ENCODE data around the gene TAL2. TPM values are rescaled to one million over a fixed set of nuclear protein-coding genes. Genes with fewer than 3 reads are reported as not detected.

Gene TAL2
- total and polyA plus RNA-seq, 10 of the 15 experiments (the other 5 are each of a cell fraction or from before 2014, with no cell fraction given) = 0.16 to 0.51 (median 0.34) TPM; not detected in 1

DNA sequence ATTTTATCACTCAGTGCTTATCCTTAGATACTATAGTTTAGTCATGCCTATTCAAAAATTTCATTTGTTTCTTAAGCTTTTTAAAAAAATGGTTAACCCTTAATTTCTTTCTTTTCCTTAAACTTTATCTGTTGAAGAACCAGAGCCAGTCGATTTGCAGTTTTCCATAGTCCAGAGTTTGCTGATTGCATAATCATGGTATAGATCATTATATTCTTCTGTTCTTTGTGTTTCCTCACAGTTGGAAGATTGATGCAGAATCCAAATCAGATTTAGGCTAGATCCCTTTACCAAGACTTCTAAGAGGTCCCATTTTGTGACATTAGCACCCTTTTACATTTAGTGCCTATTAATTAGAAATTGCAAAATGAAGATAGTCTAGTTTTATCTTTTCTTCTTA lies 50.0 kb downstream of the TAL2 start (continued):
- TF ChIP-seq, protein P1, sequence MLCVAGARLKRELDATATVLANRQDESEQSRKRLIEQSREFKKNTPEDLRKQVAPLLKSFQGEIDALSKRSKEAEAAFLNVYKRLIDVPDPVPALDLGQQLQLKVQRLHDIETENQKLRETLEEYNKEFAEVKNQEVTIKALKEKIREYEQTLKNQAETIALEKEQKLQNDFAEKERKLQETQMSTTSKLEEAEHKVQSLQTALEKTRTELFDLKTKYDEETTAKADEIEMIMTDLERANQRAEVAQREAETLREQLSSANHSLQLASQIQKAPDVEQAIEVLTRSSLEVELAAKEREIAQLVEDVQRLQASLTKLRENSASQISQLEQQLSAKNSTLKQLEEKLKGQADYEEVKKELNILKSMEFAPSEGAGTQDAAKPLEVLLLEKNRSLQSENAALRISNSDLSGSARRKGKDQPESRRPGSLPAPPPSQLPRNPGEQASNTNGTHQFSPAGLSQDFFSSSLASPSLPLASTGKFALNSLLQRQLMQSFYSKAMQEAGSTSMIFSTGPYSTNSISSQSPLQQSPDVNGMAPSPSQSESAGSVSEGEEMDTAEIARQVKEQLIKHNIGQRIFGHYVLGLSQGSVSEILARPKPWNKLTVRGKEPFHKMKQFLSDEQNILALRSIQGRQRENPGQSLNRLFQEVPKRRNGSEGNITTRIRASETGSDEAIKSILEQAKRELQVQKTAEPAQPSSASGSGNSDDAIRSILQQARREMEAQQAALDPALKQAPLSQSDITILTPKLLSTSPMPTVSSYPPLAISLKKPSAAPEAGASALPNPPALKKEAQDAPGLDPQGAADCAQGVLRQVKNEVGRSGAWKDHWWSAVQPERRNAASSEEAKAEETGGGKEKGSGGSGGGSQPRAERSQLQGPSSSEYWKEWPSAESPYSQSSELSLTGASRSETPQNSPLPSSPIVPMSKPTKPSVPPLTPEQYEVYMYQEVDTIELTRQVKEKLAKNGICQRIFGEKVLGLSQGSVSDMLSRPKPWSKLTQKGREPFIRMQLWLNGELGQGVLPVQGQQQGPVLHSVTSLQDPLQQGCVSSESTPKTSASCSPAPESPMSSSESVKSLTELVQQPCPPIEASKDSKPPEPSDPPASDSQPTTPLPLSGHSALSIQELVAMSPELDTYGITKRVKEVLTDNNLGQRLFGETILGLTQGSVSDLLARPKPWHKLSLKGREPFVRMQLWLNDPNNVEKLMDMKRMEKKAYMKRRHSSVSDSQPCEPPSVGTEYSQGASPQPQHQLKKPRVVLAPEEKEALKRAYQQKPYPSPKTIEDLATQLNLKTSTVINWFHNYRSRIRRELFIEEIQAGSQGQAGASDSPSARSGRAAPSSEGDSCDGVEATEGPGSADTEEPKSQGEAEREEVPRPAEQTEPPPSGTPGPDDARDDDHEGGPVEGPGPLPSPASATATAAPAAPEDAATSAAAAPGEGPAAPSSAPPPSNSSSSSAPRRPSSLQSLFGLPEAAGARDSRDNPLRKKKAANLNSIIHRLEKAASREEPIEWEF (IDR thresholded peaks at IDR 0.05; ENCODE audit: insufficient replicate concordance, low read depth, low read length) = no peak
- TF ChIP-seq, protein P2, sequence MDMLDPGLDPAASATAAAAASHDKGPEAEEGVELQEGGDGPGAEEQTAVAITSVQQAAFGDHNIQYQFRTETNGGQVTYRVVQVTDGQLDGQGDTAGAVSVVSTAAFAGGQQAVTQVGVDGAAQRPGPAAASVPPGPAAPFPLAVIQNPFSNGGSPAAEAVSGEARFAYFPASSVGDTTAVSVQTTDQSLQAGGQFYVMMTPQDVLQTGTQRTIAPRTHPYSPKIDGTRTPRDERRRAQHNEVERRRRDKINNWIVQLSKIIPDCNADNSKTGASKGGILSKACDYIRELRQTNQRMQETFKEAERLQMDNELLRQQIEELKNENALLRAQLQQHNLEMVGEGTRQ (IDR thresholded peaks at IDR 0.05; ENCODE audit: borderline replicate concordance, low read depth, low read length) = no peak
- no peak for TF ChIP-seq ZSCAN29 (IDR thresholded peaks at IDR 0.05)
- TF ChIP-seq, protein P3, sequence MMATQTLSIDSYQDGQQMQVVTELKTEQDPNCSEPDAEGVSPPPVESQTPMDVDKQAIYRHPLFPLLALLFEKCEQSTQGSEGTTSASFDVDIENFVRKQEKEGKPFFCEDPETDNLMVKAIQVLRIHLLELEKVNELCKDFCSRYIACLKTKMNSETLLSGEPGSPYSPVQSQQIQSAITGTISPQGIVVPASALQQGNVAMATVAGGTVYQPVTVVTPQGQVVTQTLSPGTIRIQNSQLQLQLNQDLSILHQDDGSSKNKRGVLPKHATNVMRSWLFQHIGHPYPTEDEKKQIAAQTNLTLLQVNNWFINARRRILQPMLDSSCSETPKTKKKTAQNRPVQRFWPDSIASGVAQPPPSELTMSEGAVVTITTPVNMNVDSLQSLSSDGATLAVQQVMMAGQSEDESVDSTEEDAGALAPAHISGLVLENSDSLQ (IDR thresholded peaks at IDR 0.05) = no peak
- TF ChIP-seq YBX1 (IDR thresholded peaks at IDR 0.05) = no peak
- TF ChIP-seq BACH1 (IDR thresholded peaks at IDR 0.05; ENCODE audit: borderline replicate concordance) = no peak
- TF ChIP-seq CBX5 (IDR thresholded peaks at IDR 0.05; ENCODE audit: low read depth) = no peak

Other genes starting within 250 kb of the TAL2 start
- gene FSD1L, start 214.4 kb upstream of the TAL2 start, total RNA-seq (2014; rRNA removed) = 16.9 and 19.7 TPM in 2 replicates
- 23.0 and 24.6 TPM in 2 replicates for gene FSD1L, start 214.4 kb upstream of the TAL2 start, total RNA-seq (2014; rRNA removed; fragmentation: Illumina TruSeq; extraction: Trizol)
- gene FSD1L, start 214.4 kb upstream of the TAL2 start, total RNA-seq (2021) = 21.7 and 23.2 TPM in 2 replicates
- gene FSD1L, start 214.4 kb upstream of the TAL2 start, polyA plus RNA-seq (2011; rRNA removed) = 52.4 and 92.7 TPM in 2 replicates
- 18.6 and 23.5 TPM in 2 replicates for gene FSD1L, start 214.4 kb upstream of the TAL2 start, polyA plus RNA-seq (2014; fragmentation: Illumina TruSeq; extraction: Trizol)
- 10 to 100 TPM; 11.9 to 15.8 TPM for gene FSD1L, start 214.4 kb upstream of the TAL2 start, polyA plus RNA-seq (2014; fragmentation: Nextera tagmentation; extraction: Ambion mirVana)
- gene FSD1L, start 214.4 kb upstream of the TAL2 start, polyA plus RNA-seq (2014; rRNA removed) = 9.1 and 12.0 TPM in 2 replicates
- 10 to 100 TPM; 15.0 to 17.0 TPM for gene FSD1L, start 214.4 kb upstream of the TAL2 start, polyA plus RNA-seq (2016; fragmentation: Nextera tagmentation; extraction: Ambion mirVana)
- 9.0 and 9.3 TPM in 2 replicates for gene FKTN, start 104.3 kb upstream of the TAL2 start, total RNA-seq (2014; rRNA removed)
- 15.6 and 18.8 TPM in 2 replicates for gene FKTN, start 104.3 kb upstream of the TAL2 start, total RNA-seq (2014; rRNA removed; fragmentation: Illumina TruSeq; extraction: Trizol)
- 9.6 and 11.9 TPM in 2 replicates for gene FKTN, start 104.3 kb upstream of the TAL2 start, total RNA-seq (2021)
- gene FKTN, start 104.3 kb upstream of the TAL2 start, polyA plus RNA-seq (2011; rRNA removed) = 11.6 and 22.0 TPM in 2 replicates
- gene FKTN, start 104.3 kb upstream of the TAL2 start, polyA plus RNA-seq (2014; fragmentation: Illumina TruSeq; extraction: Trizol) = 12.7 and 15.9 TPM in 2 replicates
- gene FKTN, start 104.3 kb upstream of the TAL2 start, polyA plus RNA-seq (2014; fragmentation: Nextera tagmentation; extraction: Ambion mirVana) = 1 to 10 TPM; 3.6 to 5.5 TPM
- gene FKTN, start 104.3 kb upstream of the TAL2 start, polyA plus RNA-seq (2014; rRNA removed) = 5.7 and 6.7 TPM in 2 replicates
- gene FKTN, start 104.3 kb upstream of the TAL2 start, polyA plus RNA-seq (2016; fragmentation: Nextera tagmentation; extraction: Ambion mirVana) = 10 to 100 TPM in 1 of 2 experiments, 1 to 10 TPM in 1; 9.6 to 11.6 TPM
- 9.5 and 14.2 TPM in 2 replicates for gene TMEM38B, start 32.1 kb downstream of the TAL2 start, total RNA-seq (2014; rRNA removed)
- 9.3 TPM in 2 replicates for gene TMEM38B, start 32.1 kb downstream of the TAL2 start, total RNA-seq (2014; rRNA removed; fragmentation: Illumina TruSeq; extraction: Trizol)
- 14.9 and 18.3 TPM in 2 replicates for gene TMEM38B, start 32.1 kb downstream of the TAL2 start, total RNA-seq (2021)
- 17.6 and 25.2 TPM in 2 replicates for gene TMEM38B, start 32.1 kb downstream of the TAL2 start, polyA plus RNA-seq (2011; rRNA removed)
- gene TMEM38B, start 32.1 kb downstream of the TAL2 start, polyA plus RNA-seq (2014; fragmentation: Illumina TruSeq; extraction: Trizol) = 6.7 and 8.4 TPM in 2 replicates
- 10 to 100 TPM in 1 of 2 experiments, 1 to 10 TPM in 1; 9.9 to 15.4 TPM for gene TMEM38B, start 32.1 kb downstream of the TAL2 start, polyA plus RNA-seq (2014; fragmentation: Nextera tagmentation; extraction: Ambion mirVana)
- 7.3 and 10.6 TPM in 2 replicates for gene TMEM38B, start 32.1 kb downstream of the TAL2 start, polyA plus RNA-seq (2014; rRNA removed)
- 10 to 100 TPM; 14.7 to 22.5 TPM for gene TMEM38B, start 32.1 kb downstream of the TAL2 start, polyA plus RNA-seq (2016; fragmentation: Nextera tagmentation; extraction: Ambion mirVana)